H1 (cell line): Measurements from ENCODE around the gene ZNF584. TPM values are rescaled to one million over a fixed set of nuclear protein-coding genes. Genes with fewer than 3 reads are reported as not detected.
A peak's percentile ranks its signal among the peaks of the same experiment; 100 is the strongest.

Experiments
- ASH2L ChIP-seq: fragments of 200-600, 300-600 bp; sonication (generic); IDR thresholded peaks from one replicate; pipeline ENCODE4 v1.7.1; 2017; ENCODE audit warnings: low read length
- GABPA ChIP-seq: IDR thresholded peaks from 2 replicates; pipeline ENCODE4 v1.6.1; 2011; ENCODE audit warnings: mild to moderate bottlenecking, low read length, moderate library complexity, borderline replicate concordance; ENCODE audit not compliant: insufficient read depth
- KDM4A ChIP-seq: IDR thresholded peaks from one replicate; pipeline ENCODE4 v1.7.1; 2012; ENCODE audit warnings: low read depth, mild to moderate bottlenecking, moderate library complexity, low read length, inconsistent platforms; ENCODE audit not compliant: severe bottlenecking
- KDM5A ChIP-seq: fragments of 200-600 bp; IDR thresholded peaks from 2 replicates; pipeline ENCODE4 v1.7.1; 2012; ENCODE audit warnings: mild to moderate bottlenecking, low read length, inconsistent platforms, mixed read lengths
- NANOG ChIP-seq: IDR thresholded peaks from 2 replicates; pipeline ENCODE4 v1.6.1; 2011; ENCODE audit warnings: low read length, low read depth, mild to moderate bottlenecking, inconsistent platforms; ENCODE audit not compliant: insufficient read depth, poor library complexity, severe bottlenecking
- NRF1 ChIP-seq: IDR thresholded peaks from 2 replicates; pipeline ENCODE4 v1.6.1; 2011; ENCODE audit warnings: mild to moderate bottlenecking, low read depth, low read length, improper control_type of control experiment
- PHF8 ChIP-seq: fragments of 200-600 bp; sonication (generic); conservative IDR thresholded peaks from 2 replicates; pipeline ENCODE4 v1.7.1; 2012; ENCODE audit warnings: low read depth, mild to moderate bottlenecking, inconsistent platforms, low read length, moderate library complexity
- RBBP5 ChIP-seq: IDR thresholded peaks from 2 replicates; pipeline ENCODE4 v1.7.1; 2012; ENCODE audit warnings: low read depth, mild to moderate bottlenecking, inconsistent platforms, low read length, moderate library complexity, borderline replicate concordance
- SIN3A ChIP-seq, 2 experiments: IDR thresholded peaks in 1 of 2; conservative IDR thresholded peaks in 1 of 2; 2 replicates each; pipeline ENCODE4 v1.6.1; 2011 to 2012; ENCODE audit warnings: low read length in 2 of 2, improper control_type of control experiment in 1 of 2, low read depth in 1 of 2, mild to moderate bottlenecking in 1 of 2
- SP2 ChIP-seq: IDR thresholded peaks from 2 replicates; pipeline ENCODE4 v1.6.1; 2012; ENCODE audit warnings: mild to moderate bottlenecking, low read length, inconsistent platforms
- SP4 ChIP-seq: IDR thresholded peaks from 2 replicates; pipeline ENCODE4 v1.6.1; 2012; ENCODE audit warnings: low read length, inconsistent platforms
- TAF1 ChIP-seq: IDR thresholded peaks from 2 replicates; pipeline ENCODE4 v1.6.1; 2011; ENCODE audit warnings: mild to moderate bottlenecking, low read depth, low read length
- TEAD4 ChIP-seq: IDR thresholded peaks from 2 replicates; pipeline ENCODE4 v1.6.1; 2012; ENCODE audit warnings: low read depth, low read length, inconsistent platforms, mixed read lengths
- USF2 ChIP-seq: IDR thresholded peaks from 2 replicates; pipeline ENCODE4 v1.6.1; 2011; ENCODE audit warnings: low read length, improper control_type of control experiment
- YY1 ChIP-seq: IDR thresholded peaks from 2 replicates; pipeline ENCODE4 v1.6.1; 2011; ENCODE audit warnings: low read depth, mild to moderate bottlenecking, low read length
- polyA plus RNA-seq, 7 experiments: library from polyadenylated mRNA; depleted of rRNA in 3 of 7; stranded (reverse) in 5 of 7; unstranded in 2 of 7; fragments of >200 nt in 5 of 7; fragments of 200-250 nt in 2 of 7; gene quantifications; 1 replicate in 5 of 7; 2 replicates in 1 of 7; 4 replicates in 1 of 7; pipeline versions ENCODE4 v1.2.1 to v1.2.3, GENCODE V29; 2011 to 2013; ENCODE audit warnings: missing spikeins in 2 of 7, mixed read lengths in 2 of 7
- total RNA-seq: library from RNA; stranded (reverse); fragmentation: NEBNext Ultra II Directional; extraction: Animal tissue kit (Norgen Biotek cat#: 25700); gene quantifications from 2 replicates; pipeline ENCODE4 v1.2.1, GENCODE V29; 2021

Gene ZNF584
- total and polyA plus RNA-seq, 2 of the 8 experiments (the other 6 are each of a cell fraction or from before 2014, with no cell fraction given), result 2.5 to 5.2 TPM

- TF ChIP-seq TEAD4, result 0 out of 2 replicates have a peak, but pooled peaks have one; percentile 22
- peak; percentile 99 to 100 for TF ChIP-seq SIN3A (conservative IDR thresholded peaks at IDR 0.05 in 1 of 2, IDR thresholded peaks at IDR 0.05 in 1 of 2; ENCODE audit: low read depth in 1 of 2, low read length in 2 of 2)
- TF ChIP-seq KDM5A, result peak; percentile 79; the same call in 1 of the 2 replicates
- TF ChIP-seq SP4, result no peak
- peak; percentile 85; the same call in 1 of the 2 replicates for TF ChIP-seq YY1
- peak; percentile 82 for TF ChIP-seq NRF1
- peak; percentile 89 for TF ChIP-seq GABPA
- TF ChIP-seq NANOG, result no peak
- peak; percentile 95 for TF ChIP-seq TAF1
- 0 out of 2 replicates have a peak, but pooled peaks have one; percentile 5 for TF ChIP-seq USF2
- TF ChIP-seq KDM4A, result no peak
- peak; percentile 92 for TF ChIP-seq SP2
- TF ChIP-seq ASH2L, result peak; percentile 73
- peak; percentile 94; the same call in 1 of the 2 replicates for TF ChIP-seq RBBP5
- TF ChIP-seq PHF8, result peak; percentile 91
These were observed 46.0 kb upstream of the ZNF584 start, which contains the start of gene ZNF497 (continued) for GRCh38 chr19:58362272-58362994.
